ENCODE measurements around the gene TIMP4. TPM values are rescaled to one million over a fixed set of nuclear protein-coding genes. Genes with fewer than 3 reads are reported as not detected.

Gene TIMP4
- total RNA-seq: 10 to 100 TPM in 1 of 4 donors, 1 to 10 TPM in 3; 3.7 to 22.3 (median 5.0) TPM

GRCh38 chr3:12158387-12159226, at the start of gene TIMP4:
Gene TIMP4 (minus strand): TSS chr3:12158912. CDS start chr3:12158840, 72 bp downstream.
- H3K4me1 ChIP-seq: peaks cover 0 to 9% (median 0%) of the 10 kb centered on the region in 4 donors
- H3K9me3 ChIP-seq: no peaks in the 10 kb centered on the region
- peak within 1 kb of the TSS; percentile 20 to 56 (median 40) for H3K4me3 ChIP-seq
- H3K27ac ChIP-seq: peak within 1 kb of the TSS; percentile 17 to 78 (median 58)
- peak in 2 of 3 donors; percentile 65 to 85 for DNase-seq
- H3K36me3 ChIP-seq: no peaks in the 10 kb centered on the region
- TF ChIP-seq POLR2A (IDR thresholded peaks at IDR 0.05) (no peak), CTCF (IDR thresholded peaks at IDR 0.05) (no peak)
- no peaks in the 10 kb centered on the region for H3K27me3 ChIP-seq

- H3K9me3 ChIP-seq: no peaks in the 10 kb centered on the region
- no peaks in the 10 kb centered on the region for H3K36me3 ChIP-seq
- H3K27me3 ChIP-seq: no peaks in the 10 kb centered on the region
- no peak for TF ChIP-seq POLR2A (IDR thresholded peaks at IDR 0.05)
- TF ChIP-seq CTCF (IDR thresholded peaks at IDR 0.05): no peak
- H3K27ac ChIP-seq: no peak overlapping the region
- no peak overlapping the region for H3K4me3 ChIP-seq
- DNase-seq: no peak
- no peaks in the 10 kb centered on the region for H3K4me1 ChIP-seq
Measured at GRCh38 chr3:12205171-12205570, 46.5 kb upstream of the TIMP4 start.

- no peaks in the 10 kb centered on the region for H3K9me3 ChIP-seq
- TF ChIP-seq CTCF (IDR thresholded peaks at IDR 0.05) (no peak), POLR2A (IDR thresholded peaks at IDR 0.05) (no peak)
Measured at GRCh38 chr3:12201813-12202212, 43.1 kb upstream of the TIMP4 start.

GRCh38 chr3:12198301-12198700, 39.6 kb upstream of the TIMP4 start:
- H3K4me1 ChIP-seq: peaks cover 0 to 16% (median 2%) of the 10 kb centered on the region in 4 donors
- no peak for DNase-seq
- H3K9me3 ChIP-seq: no peaks in the 10 kb centered on the region
- H3K27me3 ChIP-seq: no peaks in the 10 kb centered on the region
- no peaks in the 10 kb centered on the region for H3K36me3 ChIP-seq
- TF ChIP-seq POLR2A (IDR thresholded peaks at IDR 0.05): no peak
- no peak for TF ChIP-seq CTCF (IDR thresholded peaks at IDR 0.05)
- H3K4me3 ChIP-seq: no peak overlapping the region
- H3K27ac ChIP-seq: no peak overlapping the region

More at GRCh38 chr3:12201813-12202212, 43.1 kb upstream of the TIMP4 start:
- no peak for DNase-seq
- no peaks in the 10 kb centered on the region for H3K36me3 ChIP-seq
- H3K27ac ChIP-seq: no peak overlapping the region
- H3K4me3 ChIP-seq: no peak overlapping the region
- H3K27me3 ChIP-seq: no peaks in the 10 kb centered on the region
- H3K4me1 ChIP-seq: no peaks in the 10 kb centered on the region

- DNase-seq: no peak
- TF ChIP-seq CTCF (IDR thresholded peaks at IDR 0.05) (no peak), POLR2A (IDR thresholded peaks at IDR 0.05) (no peak)
- no peak overlapping the region for H3K27ac ChIP-seq
Measured at GRCh38 chr3:12197475-12197874, 38.8 kb upstream of the TIMP4 start.

More at GRCh38 chr3:12197475-12197874, 38.8 kb upstream of the TIMP4 start:
- no peak overlapping the region for H3K4me3 ChIP-seq
- H3K36me3 ChIP-seq: no peaks in the 10 kb centered on the region
- H3K4me1 ChIP-seq: peaks cover 0 to 24% (median 2%) of the 10 kb centered on the region in 4 donors
- H3K9me3 ChIP-seq: no peaks in the 10 kb centered on the region
- no peaks in the 10 kb centered on the region for H3K27me3 ChIP-seq
